Sigmoid colon (tissue), 4 donors: ENCODE results near the gene WNT10A.

Experiments used
- CTCF ChIP-seq, 4 experiments: fragments of 450-650 bp in 3 of 4; fragments of 200-600 bp in 1 of 4; IDR thresholded peaks; one replicate each; pipeline ENCODE4 v1.5.1; 2016 to 2019; ENCODE audit warnings: antibody characterized with exemption in 4 of 4, mild to moderate bottlenecking in 3 of 4, moderate library complexity in 2 of 4
- EP300 ChIP-seq, 4 donors: sonication (generic); formaldehyde crosslinking; IDR thresholded peaks; one replicate each; pipeline ENCODE4 v1.6.1; 2017; ENCODE audit warnings: antibody characterized with exemption in 4 of 4
- POLR2A ChIP-seq, 2 donors: fragments of 450-650 bp; IDR thresholded peaks; one replicate each; pipeline ENCODE4 v1.6.1; 2016; ENCODE audit warnings: antibody characterized with exemption in 2 of 2, mild to moderate bottlenecking in 2 of 2, moderate library complexity in 2 of 2
- POLR2AphosphoS5 ChIP-seq, 4 donors: sonication (generic); formaldehyde crosslinking; IDR thresholded peaks; one replicate each; pipeline ENCODE4 v1.6.1; 2017; ENCODE audit warnings: antibody characterized with exemption in 4 of 4

DNA sequence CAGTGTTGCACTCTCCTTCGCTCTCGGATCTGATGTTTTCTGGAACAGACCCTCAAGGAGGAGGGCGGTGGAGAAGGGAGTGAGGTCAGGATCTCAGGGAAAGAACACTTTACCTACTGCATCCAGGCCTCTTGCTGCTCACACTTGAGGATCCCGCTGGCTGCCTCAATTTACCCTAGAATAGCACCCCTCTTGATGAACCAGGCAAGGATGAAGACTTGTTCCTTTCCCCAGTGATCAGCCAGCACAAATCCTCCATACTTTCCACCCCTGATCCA lies 14.2 kb downstream of the WNT10A start:
- TF ChIP-seq POLR2AphosphoS5 (IDR thresholded peaks at IDR 0.05) = no peak
- no peak for TF ChIP-seq CTCF (IDR thresholded peaks at IDR 0.05)
- TF ChIP-seq POLR2A (IDR thresholded peaks at IDR 0.05) = no peak
- TF ChIP-seq EP300 (IDR thresholded peaks at IDR 0.05) = no peak
